Measurements from ENCODE around the gene OSTC.

- no peak for TF ChIP-seq ZNF274 (IDR thresholded peaks at IDR 0.05; ENCODE audit: low read depth, low read length)
- no peak for TF ChIP-seq YY1 (IDR thresholded peaks at IDR 0.05; ENCODE audit: insufficient read depth, insufficient read length)
- no peak for TF ChIP-seq SUZ12 (IDR thresholded peaks at IDR 0.05; ENCODE audit: extremely low read depth, insufficient read depth, insufficient read length)
Measured at GRCh38 chr4:108649863-108650211, 562 bp upstream of the OSTC start.

Data from NT2/D1 (cell line).